Hematopoietic multipotent progenitor cell treated with erythropoietin and hydrocortisone succinate and interleukin-3 and kit ligand, for 8 days (in vitro differentiated cells): ENCODE results near the gene TMEM125.

Experiments used
- DNase-seq: peaks from one replicate; pipeline ENCODE4 v3.0.0-alpha.2; 2015

Gene TMEM125

GRCh38 chr1:43314233-43314632, 44.5 kb downstream of the TMEM125 start:
- DNase-seq: no peak

GRCh38 chr1:43315481-43315880, 45.7 kb downstream of the TMEM125 start:
- no peak for DNase-seq

- no peak for DNase-seq
These were observed 46.4 kb downstream of the TMEM125 start for GRCh38 chr1:43315963-43316737.

GRCh38 chr1:43316738-43317520, 47.1 kb downstream of the TMEM125 start:
- no peak for DNase-seq

- DNase-seq: no peak
These were observed 48.2 kb downstream of the TMEM125 start for GRCh38 chr1:43317817-43318471.

- no peak for DNase-seq
These were observed 49.0 kb downstream of the TMEM125 start for GRCh38 chr1:43318831-43319230.

- no peak for DNase-seq
These were observed 49.5 kb downstream of the TMEM125 start for GRCh38 chr1:43319288-43319687.

- no peak for DNase-seq
These were observed 50.0 kb downstream of the TMEM125 start for GRCh38 chr1:43319766-43320165.

GRCh38 chr1:43321331-43321891, 51.6 kb downstream of the TMEM125 start:
- DNase-seq: no peak

- no peak for DNase-seq
These were observed 52.7 kb downstream of the TMEM125 start for GRCh38 chr1:43322506-43322905.
